Heart left ventricle (tissue), 13 donors: ENCODE data around the gene PPP1R14C.

Source experiments
- CTCF ChIP-seq, 12 donors: fragments of 200-600 bp; sonication (generic) in 4 of 12; IDR thresholded peaks; one replicate each; pipeline versions ENCODE4 v1.5.0 to v1.8.0; 2018 to 2022; ENCODE audit warnings: antibody characterized with exemption in 12 of 12, mild to moderate bottlenecking in 5 of 12
- POLR2A ChIP-seq, 2 donors: fragments of 450-650 bp; IDR thresholded peaks; one replicate each; pipeline ENCODE4 v1.6.1; 2017; ENCODE audit warnings: antibody characterized with exemption in 2 of 2, mild to moderate bottlenecking in 2 of 2, moderate library complexity in 2 of 2
- donor health status: ischemic (EF 13 %, LVEDD 7.1; RV severe dilation, severe dysfunction).
- donor health status: DM: no; HTN: yes; CAD: no.
- donor health status: DM: no; HTN: no; CAD: no.
- donor health status: ischemic (EF 25% LVEDD 6.9; RV normal size, moderate dysfunction).
- donor health status: ischemic (EF 25% LVEDD 5.7; RV mildly dilated, moderate dysfunction).
- donor health status: ischemic (EF 35%, LVEDD 5.7; RV mildly dilated, moderate dysfunction).
- donor health status: nonischemic (EF 11% LVEDD 7.7; RV severe dilation, severe dysfunction).
- donor health status: DM: yes; HTN: yes; CAD: no.
- donor health status: PGD.
- donor health status: ischemic (EF 29% LVEDD 5.4; RV normal size, mild dysfunction).
- donor health status: nonischemic (EF 23%, LVEDD 6.1; RV moderate dilation, normal function).

DNA sequence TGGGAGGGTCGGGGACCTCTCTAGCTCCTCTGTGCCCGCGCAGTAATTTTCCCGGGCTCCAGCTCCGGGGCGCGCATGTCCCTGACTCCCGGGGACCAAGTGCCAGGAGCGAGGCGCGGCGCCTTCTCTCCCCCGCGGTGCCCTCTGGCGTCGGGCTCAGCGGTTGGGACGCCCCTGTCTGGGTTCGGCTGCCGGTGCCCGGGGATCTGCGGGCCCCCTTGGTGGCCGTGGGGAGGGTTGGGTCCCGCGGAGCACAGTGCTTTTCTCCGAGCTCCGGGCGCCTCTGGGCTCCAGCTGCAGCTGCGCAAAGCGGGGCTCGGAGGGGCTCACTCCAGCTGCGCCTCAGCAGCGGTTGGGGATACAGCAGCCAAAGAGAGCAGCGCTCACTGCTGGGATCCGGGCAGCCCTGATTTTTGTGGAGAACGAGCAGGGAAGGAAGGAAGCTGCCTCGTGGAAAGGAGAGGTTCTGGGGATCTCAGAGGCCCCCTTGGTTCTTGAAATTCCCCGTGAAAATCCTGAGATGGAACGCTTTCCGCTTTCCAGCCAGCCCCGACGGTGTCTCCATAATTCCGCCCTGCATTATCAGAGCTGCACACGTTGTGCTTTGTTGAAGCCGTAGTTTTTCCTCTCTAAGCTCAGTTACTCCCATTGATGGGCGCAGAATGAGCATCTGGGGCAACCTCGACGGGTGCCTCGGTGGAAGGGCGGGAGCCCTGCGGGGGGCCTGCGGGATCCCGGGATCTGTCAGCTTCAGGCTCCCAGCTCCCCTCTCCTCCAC, 861 bp downstream of the PPP1R14C start:
- TF ChIP-seq CTCF (IDR thresholded peaks at IDR 0.05) (peak in 3 of 12 donors; percentile 6 to 22 (median 10)), POLR2A (IDR thresholded peaks at IDR 0.05) (no peak)
